Activated T-helper 17 cell treated with anti-CD3 and anti-CD28 coated beads, Interleukin-2, amount 50 U/mL, for 72 hours (primary cell): ENCODE data around the gene KLHL26. TPM values are rescaled to one million over a fixed set of nuclear protein-coding genes. Genes with fewer than 3 reads are reported as not detected.

Experiments
- ATAC-seq: fragments of 150-1000 bp; cut with Tn5 transposase; replicated peaks from 2 replicates; pipeline ENCODE4 v1.10.0; 2021; ENCODE audit warnings: mild to moderate bottlenecking, moderate library complexity
- H3K27ac Mint-ChIP-seq: one replicate; pipeline ENCODE4 v1.8.0; 2022; ENCODE audit warnings: mixed read lengths
- H3K27me3 Mint-ChIP-seq: one replicate; pipeline ENCODE4 v1.8.0; 2022; ENCODE audit warnings: mixed read lengths
- H3K36me3 Mint-ChIP-seq: one replicate; pipeline ENCODE4 v1.8.0; 2022; ENCODE audit warnings: low read depth, mild to moderate bottlenecking, mixed read lengths
- H3K4me1 Mint-ChIP-seq: one replicate; pipeline ENCODE4 v1.8.0; 2022; ENCODE audit warnings: mixed read lengths
- H3K4me3 Mint-ChIP-seq: one replicate; pipeline ENCODE4 v1.8.0; 2022; ENCODE audit warnings: mild to moderate bottlenecking, mixed read lengths
- H3K9me3 Mint-ChIP-seq: one replicate; pipeline ENCODE4 v1.8.0; 2022; ENCODE audit warnings: mixed read lengths
- total RNA-seq, 2 donors: library from RNA; stranded (reverse); gene quantifications; one replicate each; pipeline ENCODE4 v1.2.3, GENCODE V29; 2022

Gene KLHL26
- total RNA-seq, 2 donors from 2014 or later: 10.6 to 11.4 TPM

- peaks cover 25% of the 10 kb centered on the region for H3K4me1 Mint-ChIP-seq
- ATAC-seq: no peak
- H3K9me3 Mint-ChIP-seq: no peaks in the 10 kb centered on the region
Observed at GRCh38 chr19:18657590-18658365, 20.9 kb downstream of the KLHL26 start.

GRCh38 chr19:18658366-18658855, 21.6 kb downstream of the KLHL26 start:
- H3K9me3 Mint-ChIP-seq: no peaks in the 10 kb centered on the region
- no peaks in the 10 kb centered on the region for H3K27me3 Mint-ChIP-seq
- H3K4me3 Mint-ChIP-seq: no peak overlapping the region
- H3K36me3 Mint-ChIP-seq: no peaks in the 10 kb centered on the region
- H3K4me1 Mint-ChIP-seq: peaks cover 25% of the 10 kb centered on the region
- H3K27ac Mint-ChIP-seq: peak overlapping the region; percentile 84
- no peak for ATAC-seq

More at GRCh38 chr19:18657590-18658365, 20.9 kb downstream of the KLHL26 start:
- no peaks in the 10 kb centered on the region for H3K27me3 Mint-ChIP-seq
- no peaks in the 10 kb centered on the region for H3K36me3 Mint-ChIP-seq
- peak overlapping the region; percentile 84 for H3K27ac Mint-ChIP-seq
- H3K4me3 Mint-ChIP-seq: no peak overlapping the region

- no peak for ATAC-seq
- Mint-ChIP-seq H3K27me3 (no peaks in the 10 kb centered on the region), H3K27ac (peak overlapping the region; percentile 84), H3K9me3 (no peaks in the 10 kb centered on the region), H3K4me3 (no peak overlapping the region), H3K4me1 (peaks cover 23% of the 10 kb centered on the region), H3K36me3 (no peaks in the 10 kb centered on the region)
Observed at GRCh38 chr19:18659281-18660050, 22.6 kb downstream of the KLHL26 start.

GRCh38 chr19:18660051-18660910, 23.5 kb downstream of the KLHL26 start:
- Mint-ChIP-seq H3K4me1 (peaks cover 19% of the 10 kb centered on the region), H3K27ac (no peak overlapping the region), H3K4me3 (no peak overlapping the region), H3K27me3 (no peaks in the 10 kb centered on the region), H3K36me3 (no peaks in the 10 kb centered on the region), H3K9me3 (no peaks in the 10 kb centered on the region)
- no peak for ATAC-seq

- no peak for ATAC-seq
- Mint-ChIP-seq H3K27me3 (no peaks in the 10 kb centered on the region), H3K4me3 (no peak overlapping the region), H3K4me1 (peaks cover 19% of the 10 kb centered on the region), H3K27ac (peak overlapping the region; percentile 4), H3K36me3 (no peaks in the 10 kb centered on the region), H3K9me3 (no peaks in the 10 kb centered on the region)
Observed at GRCh38 chr19:18660939-18661670, 24.3 kb downstream of the KLHL26 start.

GRCh38 chr19:18662972-18663732, 26.3 kb downstream of the KLHL26 start:
- H3K27ac Mint-ChIP-seq: no peak overlapping the region

GRCh38 chr19:18663940-18664530, 27.2 kb downstream of the KLHL26 start:
- peaks cover 2% of the 10 kb centered on the region for H3K4me1 Mint-ChIP-seq
- no peaks in the 10 kb centered on the region for H3K27me3 Mint-ChIP-seq

More at GRCh38 chr19:18662972-18663732, 26.3 kb downstream of the KLHL26 start:
- peaks cover 11% of the 10 kb centered on the region for H3K4me1 Mint-ChIP-seq
- H3K9me3 Mint-ChIP-seq: no peaks in the 10 kb centered on the region
- H3K4me3 Mint-ChIP-seq: no peak overlapping the region
- peaks cover 6% of the 10 kb centered on the region for H3K36me3 Mint-ChIP-seq
- no peak for ATAC-seq
- no peaks in the 10 kb centered on the region for H3K27me3 Mint-ChIP-seq

GRCh38 chr19:18665771-18666202, 29.0 kb downstream of the KLHL26 start:
- Mint-ChIP-seq H3K4me3 (no peak overlapping the region), H3K4me1 (no peaks in the 10 kb centered on the region), H3K9me3 (no peaks in the 10 kb centered on the region), H3K36me3 (peaks cover 18% of the 10 kb centered on the region), H3K27ac (no peak overlapping the region), H3K27me3 (no peaks in the 10 kb centered on the region)
- no peak for ATAC-seq

More at GRCh38 chr19:18663940-18664530, 27.2 kb downstream of the KLHL26 start:
- Mint-ChIP-seq H3K9me3 (no peaks in the 10 kb centered on the region), H3K27ac (no peak overlapping the region), H3K4me3 (no peak overlapping the region), H3K36me3 (peaks cover 6% of the 10 kb centered on the region)
- no peak for ATAC-seq

GRCh38 chr19:18666317-18666716, 29.5 kb downstream of the KLHL26 start:
- H3K27ac Mint-ChIP-seq: no peak overlapping the region
- ATAC-seq: no peak
- H3K27me3 Mint-ChIP-seq: no peaks in the 10 kb centered on the region
- H3K4me3 Mint-ChIP-seq: no peak overlapping the region
- H3K9me3 Mint-ChIP-seq: no peaks in the 10 kb centered on the region
- H3K4me1 Mint-ChIP-seq: no peaks in the 10 kb centered on the region
- peaks cover 18% of the 10 kb centered on the region for H3K36me3 Mint-ChIP-seq

- Mint-ChIP-seq H3K4me1 (no peaks in the 10 kb centered on the region), H3K27ac (no peak overlapping the region), H3K9me3 (no peaks in the 10 kb centered on the region), H3K4me3 (no peak overlapping the region), H3K27me3 (no peaks in the 10 kb centered on the region), H3K36me3 (peaks cover 18% of the 10 kb centered on the region)
- no peak for ATAC-seq
Observed at GRCh38 chr19:18666784-18667183, 30.0 kb downstream of the KLHL26 start.

GRCh38 chr19:18667531-18668251, 30.9 kb downstream of the KLHL26 start:
- no peak overlapping the region for H3K27ac Mint-ChIP-seq
- no peaks in the 10 kb centered on the region for H3K9me3 Mint-ChIP-seq
- H3K4me1 Mint-ChIP-seq: no peaks in the 10 kb centered on the region
- no peak overlapping the region for H3K4me3 Mint-ChIP-seq
- no peaks in the 10 kb centered on the region for H3K27me3 Mint-ChIP-seq
- peaks cover 18% of the 10 kb centered on the region for H3K36me3 Mint-ChIP-seq
- ATAC-seq: no peak

- Mint-ChIP-seq H3K4me1 (no peaks in the 10 kb centered on the region), H3K27ac (no peak overlapping the region), H3K36me3 (peaks cover 18% of the 10 kb centered on the region), H3K4me3 (no peak overlapping the region), H3K27me3 (no peaks in the 10 kb centered on the region), H3K9me3 (no peaks in the 10 kb centered on the region)
- no peak for ATAC-seq
Observed at GRCh38 chr19:18668252-18668631, 31.4 kb downstream of the KLHL26 start.
